Ishikawa (cell line): Measurements from ENCODE around the gene STK32A.

Experiments used
- CEBPB ChIP-seq: IDR thresholded peaks from 2 replicates; pipeline ENCODE4 v1.6.1; 2012
- CREB1 ChIP-seq: IDR thresholded peaks from 2 replicates; pipeline ENCODE4 v1.6.1; 2012; ENCODE audit warnings: low read depth
- EGR1 ChIP-seq: IDR thresholded peaks from 2 replicates; pipeline ENCODE4 v1.6.1; 2012
- EP300 ChIP-seq: IDR thresholded peaks from 2 replicates; pipeline ENCODE4 v1.6.1; 2012; ENCODE audit warnings: borderline replicate concordance
- FOXM1 ChIP-seq: IDR thresholded peaks from 2 replicates; pipeline ENCODE4 v1.6.1; 2012; ENCODE audit warnings: low read depth, borderline replicate concordance
- RAD21 ChIP-seq: IDR thresholded peaks from 2 replicates; pipeline ENCODE4 v1.6.1; 2012; ENCODE audit warnings: low read depth
- TAF1 ChIP-seq: IDR thresholded peaks from 2 replicates; pipeline ENCODE4 v1.6.1; 2012; ENCODE audit warnings: low read depth, mild to moderate bottlenecking
- YY1 ChIP-seq: IDR thresholded peaks from 2 replicates; pipeline ENCODE4 v1.6.1; 2012; ENCODE audit warnings: low read depth
- TF ChIP-seq, protein P1 (sequence below): IDR thresholded peaks from 2 replicates; pipeline ENCODE4 v1.6.1; 2012
- TF ChIP-seq, protein P2 (sequence below): IDR thresholded peaks from 2 replicates; pipeline ENCODE4 v1.6.1; 2012
- TF ChIP-seq, protein P3 (sequence below): IDR thresholded peaks from 2 replicates; pipeline ENCODE4 v1.6.1; 2012; ENCODE audit warnings: low read depth, mild to moderate bottlenecking

DNA sequence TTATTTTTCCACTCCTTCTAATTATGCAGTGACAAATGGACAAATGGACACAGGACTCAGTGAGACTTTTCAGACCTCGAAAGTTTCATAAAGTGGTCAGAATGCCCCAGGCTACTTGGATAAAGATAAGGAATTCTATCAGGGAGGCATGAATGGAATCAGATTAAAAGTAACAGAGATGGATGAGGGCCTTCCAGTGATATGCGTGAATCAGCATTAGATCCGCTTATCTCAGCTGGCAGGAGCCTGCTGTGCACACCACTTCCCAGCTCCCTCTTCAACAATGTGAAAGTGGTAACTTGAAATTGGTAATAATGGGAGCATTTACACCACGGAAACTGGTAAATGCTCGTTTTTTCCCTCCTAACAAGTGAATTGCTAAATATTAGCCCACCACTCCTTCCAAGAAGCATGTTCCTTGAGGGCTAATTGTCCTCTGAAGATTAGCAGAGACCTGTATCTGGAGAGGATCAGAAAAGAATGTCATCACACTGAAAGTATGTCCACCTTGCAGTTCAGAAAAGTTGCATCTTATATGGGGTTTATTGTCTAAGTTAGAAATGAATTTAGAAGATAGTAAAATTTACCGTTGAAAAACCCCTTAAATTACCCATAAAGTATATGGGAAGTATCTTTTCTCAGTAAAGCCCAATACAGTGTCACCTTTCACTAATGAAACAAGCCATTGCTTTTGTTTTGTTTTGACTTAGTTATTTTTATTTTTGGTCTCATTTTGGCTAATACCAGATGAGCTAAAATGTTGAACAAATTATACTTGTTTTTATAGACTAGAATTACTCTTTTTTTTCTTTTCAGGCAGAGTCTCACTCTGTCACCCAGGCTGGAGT is 149.7 kb downstream of the STK32A start:
- TF ChIP-seq, protein P1, sequence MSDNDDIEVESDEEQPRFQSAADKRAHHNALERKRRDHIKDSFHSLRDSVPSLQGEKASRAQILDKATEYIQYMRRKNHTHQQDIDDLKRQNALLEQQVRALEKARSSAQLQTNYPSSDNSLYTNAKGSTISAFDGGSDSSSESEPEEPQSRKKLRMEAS = no peak
- TF ChIP-seq CEBPB (no peak), EGR1 (no peak), RAD21 (no peak), TAF1 (no peak), FOXM1 (no peak), EP300 (no peak), YY1 (no peak), CREB1 (no peak)
- TF ChIP-seq, protein P2, sequence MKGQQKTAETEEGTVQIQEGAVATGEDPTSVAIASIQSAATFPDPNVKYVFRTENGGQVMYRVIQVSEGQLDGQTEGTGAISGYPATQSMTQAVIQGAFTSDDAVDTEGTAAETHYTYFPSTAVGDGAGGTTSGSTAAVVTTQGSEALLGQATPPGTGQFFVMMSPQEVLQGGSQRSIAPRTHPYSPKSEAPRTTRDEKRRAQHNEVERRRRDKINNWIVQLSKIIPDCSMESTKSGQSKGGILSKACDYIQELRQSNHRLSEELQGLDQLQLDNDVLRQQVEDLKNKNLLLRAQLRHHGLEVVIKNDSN = no peak
- TF ChIP-seq, protein P3, sequence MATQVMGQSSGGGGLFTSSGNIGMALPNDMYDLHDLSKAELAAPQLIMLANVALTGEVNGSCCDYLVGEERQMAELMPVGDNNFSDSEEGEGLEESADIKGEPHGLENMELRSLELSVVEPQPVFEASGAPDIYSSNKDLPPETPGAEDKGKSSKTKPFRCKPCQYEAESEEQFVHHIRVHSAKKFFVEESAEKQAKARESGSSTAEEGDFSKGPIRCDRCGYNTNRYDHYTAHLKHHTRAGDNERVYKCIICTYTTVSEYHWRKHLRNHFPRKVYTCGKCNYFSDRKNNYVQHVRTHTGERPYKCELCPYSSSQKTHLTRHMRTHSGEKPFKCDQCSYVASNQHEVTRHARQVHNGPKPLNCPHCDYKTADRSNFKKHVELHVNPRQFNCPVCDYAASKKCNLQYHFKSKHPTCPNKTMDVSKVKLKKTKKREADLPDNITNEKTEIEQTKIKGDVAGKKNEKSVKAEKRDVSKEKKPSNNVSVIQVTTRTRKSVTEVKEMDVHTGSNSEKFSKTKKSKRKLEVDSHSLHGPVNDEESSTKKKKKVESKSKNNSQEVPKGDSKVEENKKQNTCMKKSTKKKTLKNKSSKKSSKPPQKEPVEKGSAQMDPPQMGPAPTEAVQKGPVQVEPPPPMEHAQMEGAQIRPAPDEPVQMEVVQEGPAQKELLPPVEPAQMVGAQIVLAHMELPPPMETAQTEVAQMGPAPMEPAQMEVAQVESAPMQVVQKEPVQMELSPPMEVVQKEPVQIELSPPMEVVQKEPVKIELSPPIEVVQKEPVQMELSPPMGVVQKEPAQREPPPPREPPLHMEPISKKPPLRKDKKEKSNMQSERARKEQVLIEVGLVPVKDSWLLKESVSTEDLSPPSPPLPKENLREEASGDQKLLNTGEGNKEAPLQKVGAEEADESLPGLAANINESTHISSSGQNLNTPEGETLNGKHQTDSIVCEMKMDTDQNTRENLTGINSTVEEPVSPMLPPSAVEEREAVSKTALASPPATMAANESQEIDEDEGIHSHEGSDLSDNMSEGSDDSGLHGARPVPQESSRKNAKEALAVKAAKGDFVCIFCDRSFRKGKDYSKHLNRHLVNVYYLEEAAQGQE = no peak
